Right cardiac atrium (tissue), 5 donors: ENCODE measurements around the gene TEC. TPM values are rescaled to one million over a fixed set of nuclear protein-coding genes. Genes with fewer than 3 reads are reported as not detected.

Experiments used
- ATAC-seq, 2 donors: fragments of 200-7000 bp; cut with Tn5 transposase; one replicate each; pipeline versions ENCODE4 v1.8.0 to v1.9.1; 2020; ENCODE audit warnings: moderate library complexity in 2 of 2, mild to moderate bottlenecking in 1 of 2
- DNase-seq, 3 donors: peaks; one replicate each; pipeline ENCODE4 v3.0.0-alpha.2; 2020
- H3K27ac ChIP-seq: one replicate; pipeline ENCODE4 v1.5.1; 2013; ENCODE audit warnings: mild to moderate bottlenecking, low read length, control low read depth, moderate library complexity
- H3K27me3 ChIP-seq: one replicate; pipeline ENCODE4 v1.6.1; 2013; ENCODE audit not compliant: control insufficient read depth, insufficient read depth
- H3K4me1 ChIP-seq: one replicate; pipeline ENCODE4 v1.6.1; 2013; ENCODE audit warnings: low read length; ENCODE audit not compliant: control insufficient read depth, insufficient read depth
- H3K4me3 ChIP-seq: one replicate; pipeline ENCODE4 v1.5.1; 2013; ENCODE audit warnings: low read length, control low read depth
- H3K9me3 ChIP-seq: one replicate; pipeline ENCODE4 v1.6.1; 2013; ENCODE audit warnings: low read length; ENCODE audit not compliant: control insufficient read depth
- WGBS: extraction: QIAGEN DNeasy Blood & Tissue Kit; methylation state at CpG from one replicate; pipeline ENCODE4 v1.1.7; 2013; 5-methylcytosine and 5-hydroxymethylcytosine counted together
- intact Hi-C, 4 donors: fragments of 100-400 bp; cut with DNase I; formaldehyde crosslinking; loops; one replicate each; pipeline versions ENCODE4 v1.11.0 to v1.14.0; 2022 to 2023
- polyA plus RNA-seq: library from polyadenylated mRNA; stranded (reverse); fragments of 200-250 nt; gene quantifications from one replicate; pipeline ENCODE4 v1.2.3, GENCODE V29; 2013
- total RNA-seq, 4 donors: library from RNA; stranded (reverse); fragmentation: NEBNext Ultra II Directional; extraction: Animal tissue kit (Norgen Biotek cat#: 25700); gene quantifications; one replicate each; pipeline ENCODE4 v1.2.1, GENCODE V29; 2021
- donor health status: healthy with polysubstance abuse.
- donor health status: DM: no; HTN: yes; CAD: no.
- donor health status: DM: no; HTN: no; CAD: no.
- donor health status: DM: no; HTN: yes; CAD: no; lungs with severe emphysema.
- donor health status: DM: yes; HTN: yes; CAD: no.

The TEC gene
- total and polyA plus RNA-seq, 5 donors: 0.84 to 3.7 (median 1.9) TPM

DNA sequence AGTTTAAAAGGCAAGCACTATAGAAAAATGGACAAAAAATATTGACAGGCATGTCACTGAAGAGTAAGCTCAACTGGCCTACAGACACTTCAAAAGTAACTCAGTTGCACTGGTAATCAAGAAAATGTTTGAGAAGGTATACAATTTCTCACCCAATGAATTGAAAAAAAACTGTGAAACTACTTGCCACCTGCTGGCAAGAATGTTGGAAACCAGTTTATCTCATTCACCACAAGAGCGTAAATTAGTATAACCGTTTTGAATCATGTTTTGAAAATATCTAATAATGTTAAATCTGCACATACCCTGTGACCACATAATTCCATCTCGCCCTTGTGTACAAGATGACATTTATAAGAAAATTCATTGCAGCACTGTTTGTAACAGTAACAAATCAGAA lies 167.3 kb downstream of the TEC start:
- intact Hi-C loops: no loop called here
- DNase-seq: no peak
- no peaks in the 10 kb centered on the region for H3K4me1 ChIP-seq
- no peak overlapping the region for H3K4me3 ChIP-seq
- H3K27ac ChIP-seq: no peak overlapping the region
- H3K27me3 ChIP-seq: no peaks in the 10 kb centered on the region
- WGBS: 84% methylated on average over 3 of the region's 3 CpGs
- no peak for ATAC-seq
- no peaks in the 10 kb centered on the region for H3K9me3 ChIP-seq

- no peak for ATAC-seq
- H3K27me3 ChIP-seq: no peaks in the 10 kb centered on the region
- no peak for DNase-seq
- WGBS: 66% methylated on average over 1 of the region's 1 CpG
- intact Hi-C loops: no loop called here
- no peak overlapping the region for H3K27ac ChIP-seq
- no peaks in the 10 kb centered on the region for H3K4me1 ChIP-seq
- no peak overlapping the region for H3K4me3 ChIP-seq
- no peaks in the 10 kb centered on the region for H3K9me3 ChIP-seq
These were observed 169.4 kb downstream of the TEC start for GRCh38 chr4:48100256-48100655.

GRCh38 chr4:48095441-48095840 lies 174.2 kb downstream of the TEC start:
- Histone ChIP-seq H3K27me3 (peaks cover 3% of the 10 kb centered on the region), H3K4me3 (no peak overlapping the region), H3K4me1 (no peaks in the 10 kb centered on the region), H3K27ac (no peak overlapping the region), H3K9me3 (no peaks in the 10 kb centered on the region)
- ATAC-seq: no peak
- 72% methylated on average over 2 of the region's 2 CpGs for WGBS
- intact Hi-C loops: no loop called here
- DNase-seq: no peak

GRCh38 chr4:48093991-48094416 lies 175.6 kb downstream of the TEC start:
- Histone ChIP-seq H3K4me1 (no peaks in the 10 kb centered on the region), H3K4me3 (no peak overlapping the region), H3K27ac (no peak overlapping the region), H3K27me3 (peaks cover 3% of the 10 kb centered on the region), H3K9me3 (no peaks in the 10 kb centered on the region)
- no peak for DNase-seq
- WGBS: 40% methylated on average over 3 of the region's 3 CpGs
- no peak for ATAC-seq
- intact Hi-C loops: no loop called here

GRCh38 chr4:48090621-48091020 lies 179.0 kb downstream of the TEC start:
- no peak overlapping the region for H3K4me3 ChIP-seq
- no peaks in the 10 kb centered on the region for H3K9me3 ChIP-seq
- intact Hi-C loops: no loop called here
- ATAC-seq (no peak), DNase-seq (no peak)
- H3K27me3 ChIP-seq: peaks cover 3% of the 10 kb centered on the region
- H3K4me1 ChIP-seq: no peaks in the 10 kb centered on the region
- no peak overlapping the region for H3K27ac ChIP-seq
- 63% methylated on average over 5 of the region's 5 CpGs for WGBS

DNA sequence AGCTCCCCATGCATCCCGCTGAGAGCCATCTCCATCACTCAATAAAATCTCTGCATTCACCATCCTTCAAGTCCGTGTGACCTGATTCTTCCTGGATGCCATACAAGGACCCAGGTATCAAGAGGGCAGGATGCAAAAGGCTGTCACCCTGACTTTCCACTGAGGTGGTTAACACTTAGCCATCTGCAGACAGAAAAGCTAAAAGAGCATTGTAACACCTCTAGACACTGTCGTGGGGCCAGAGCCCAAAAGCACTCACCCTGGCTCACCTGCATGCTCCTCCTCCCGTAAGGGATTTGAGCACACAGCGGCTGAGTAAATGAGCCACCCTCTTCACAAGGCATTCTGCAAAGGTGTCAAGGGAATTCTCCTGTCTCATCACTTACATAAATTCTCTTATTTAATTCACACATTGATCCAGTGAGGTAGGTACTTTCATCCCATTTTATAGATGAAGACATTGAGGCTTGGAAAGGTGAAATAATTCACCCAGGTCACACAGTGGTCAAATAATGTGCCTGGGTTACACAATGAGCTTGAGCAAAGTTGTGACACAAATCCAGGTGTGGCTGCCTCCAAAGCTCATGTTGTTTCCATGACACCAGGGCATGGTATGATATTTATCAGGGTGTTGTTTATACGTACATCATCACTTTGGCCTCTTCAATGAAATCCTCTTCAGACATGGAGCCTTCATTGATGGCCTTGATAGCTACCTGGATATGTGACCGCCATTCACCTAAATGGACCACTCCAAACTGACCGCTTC lies 183.6 kb downstream of the TEC start:
- intact Hi-C loops: loop anchor here in 2 of 4 donors (5.0 to 10.0 kb wide), 3 partner anchors 74 to 151 kb away; no protein-coding TSS in a partner anchor
- Histone ChIP-seq H3K4me1 (no peaks in the 10 kb centered on the region), H3K27me3 (no peaks in the 10 kb centered on the region), H3K9me3 (no peaks in the 10 kb centered on the region), H3K4me3 (no peak overlapping the region), H3K27ac (no peak overlapping the region)
- WGBS: 65% methylated on average over 8 of the region's 8 CpGs
- no peak for ATAC-seq
- DNase-seq: no peak

Other genes starting within 250 kb of the TEC start
- 1 to 10 TPM in 2 of 4 donors, under 1 TPM in 2; 0.59 to 1.8 (median 0.87) TPM for gene TXK, start 135.6 kb downstream of the TEC start, total RNA-seq
- gene TXK, start 135.6 kb downstream of the TEC start, polyA plus RNA-seq: 0.14 TPM
- gene SLAIN2, start 71.7 kb upstream of the TEC start, total RNA-seq: 100 to 1,000 TPM; 119 to 123 (median 120) TPM
- 46.1 TPM for gene SLAIN2, start 71.7 kb upstream of the TEC start, polyA plus RNA-seq
- under 1 TPM in 1 of 4 donors, not detected in 3; 0.25 TPM for gene SLC10A4, start 213.5 kb upstream of the TEC start, total RNA-seq
- 0.09 TPM for gene SLC10A4, start 213.5 kb upstream of the TEC start, polyA plus RNA-seq
- not detected for gene ZAR1, start 220.4 kb upstream of the TEC start, total RNA-seq
- not detected for gene ZAR1, start 220.4 kb upstream of the TEC start, polyA plus RNA-seq